Epidermal melanocyte (primary cell): ENCODE results near the gene COL9A3.
A peak's percentile ranks its signal among the peaks of the same experiment; 100 is the strongest.

ENCODE experiments used
- DNase-seq: peaks from one replicate; pipeline ENCODE4 v3.0.0; 2011; ENCODE audit warnings: low spot score; ENCODE audit not compliant: insufficient read length

The COL9A3 gene

DNA sequence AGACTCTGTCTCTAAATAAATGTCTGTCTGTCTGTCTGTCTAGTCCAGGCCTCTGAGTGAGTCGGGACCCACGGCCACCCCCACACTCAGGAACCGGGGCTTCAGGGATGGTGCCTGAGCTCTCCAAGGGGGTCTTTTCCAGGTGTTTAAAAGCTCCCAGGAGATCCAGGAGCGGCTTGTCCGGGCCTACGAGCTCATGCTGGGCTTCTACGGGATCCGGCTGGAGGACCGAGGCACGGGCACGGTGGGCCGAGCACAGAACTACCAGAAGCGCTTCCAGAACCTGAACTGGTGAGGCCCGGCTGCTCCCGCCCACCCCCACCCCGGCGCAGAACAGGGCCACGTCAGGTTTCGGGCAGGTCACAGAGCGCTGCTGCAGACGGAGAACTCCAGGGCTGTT lies 5.5 kb upstream of the COL9A3 start:
- DNase-seq, result no peak

DNA sequence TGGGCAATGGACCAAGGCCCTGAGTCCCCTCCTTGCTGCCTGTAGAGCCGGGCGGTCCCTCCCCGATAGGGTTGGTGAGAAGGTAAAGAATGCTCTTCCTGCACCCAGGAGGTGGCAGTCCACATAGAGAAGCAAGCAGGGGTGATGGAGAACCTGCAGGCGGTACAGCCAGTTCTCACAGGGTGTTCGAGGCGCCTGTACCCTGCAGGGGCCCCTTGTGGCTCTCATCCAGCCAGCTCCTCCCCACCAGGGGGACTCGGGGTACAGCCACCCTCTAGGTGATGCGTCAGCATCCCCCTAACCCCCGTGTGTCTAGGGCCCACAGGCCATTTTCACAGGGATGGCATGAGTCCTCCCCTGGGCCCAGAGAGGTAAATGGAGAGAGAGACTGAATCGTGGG lies 5.1 kb upstream of the COL9A3 start:
- no peak for DNase-seq

DNA sequence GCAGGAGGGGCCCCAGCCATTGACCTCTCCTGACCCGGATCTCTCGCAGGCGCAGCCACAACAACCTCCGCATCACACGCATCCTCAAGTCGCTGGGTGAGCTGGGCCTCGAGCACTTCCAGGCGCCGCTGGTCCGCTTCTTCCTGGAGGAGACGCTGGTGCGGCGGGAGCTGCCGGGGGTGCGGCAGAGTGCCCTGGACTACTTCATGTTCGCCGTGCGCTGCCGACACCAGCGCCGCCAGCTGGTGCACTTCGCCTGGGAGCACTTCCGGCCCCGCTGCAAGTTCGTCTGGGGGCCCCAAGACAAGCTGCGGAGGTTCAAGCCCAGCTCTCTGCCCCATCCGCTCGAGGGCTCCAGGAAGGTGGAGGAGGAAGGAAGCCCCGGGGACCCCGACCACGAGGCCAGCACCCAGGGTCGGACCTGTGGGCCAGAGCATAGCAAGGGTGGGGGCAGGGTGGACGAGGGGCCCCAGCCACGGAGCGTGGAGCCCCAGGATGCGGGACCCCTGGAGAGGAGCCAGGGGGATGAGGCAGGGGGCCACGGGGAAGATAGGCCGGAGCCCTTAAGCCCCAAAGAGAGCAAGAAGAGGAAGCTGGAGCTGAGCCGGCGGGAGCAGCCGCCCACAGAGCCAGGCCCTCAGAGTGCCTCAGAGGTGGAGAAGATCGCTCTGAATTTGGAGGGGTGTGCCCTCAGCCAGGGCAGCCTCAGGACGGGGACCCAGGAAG lies 4.5 kb upstream of the COL9A3 start:
- no peak for DNase-seq

DNA sequence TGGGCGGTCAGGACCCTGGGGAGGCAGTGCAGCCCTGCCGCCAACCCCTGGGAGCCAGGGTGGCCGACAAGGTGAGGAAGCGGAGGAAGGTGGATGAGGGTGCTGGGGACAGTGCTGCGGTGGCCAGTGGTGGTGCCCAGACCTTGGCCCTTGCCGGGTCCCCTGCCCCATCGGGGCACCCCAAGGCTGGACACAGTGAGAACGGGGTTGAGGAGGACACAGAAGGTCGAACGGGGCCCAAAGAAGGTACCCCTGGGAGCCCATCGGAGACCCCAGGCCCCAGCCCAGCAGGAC lies 4.0 kb upstream of the COL9A3 start:
- DNase-seq, result no peak

DNA sequence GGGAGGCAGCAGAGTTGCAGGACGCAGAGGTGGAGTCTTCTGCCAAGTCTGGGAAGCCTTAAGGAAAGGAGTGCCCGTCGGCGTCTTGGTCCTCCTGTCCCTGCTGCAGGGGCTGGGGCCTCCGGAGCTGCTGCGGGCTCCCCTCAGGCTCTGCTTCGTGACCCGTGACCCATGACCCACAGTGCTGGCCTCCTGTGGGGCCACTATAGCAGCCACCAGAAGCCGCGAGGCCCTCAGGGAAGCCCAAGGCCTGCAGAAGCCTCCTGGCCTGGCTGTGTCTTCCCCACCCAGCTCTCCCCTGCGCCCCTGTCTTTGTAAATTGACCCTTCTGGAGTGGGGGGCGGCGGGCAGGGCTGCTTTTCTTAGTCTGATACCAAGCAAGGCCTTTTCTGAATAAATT lies 3.3 kb upstream of the COL9A3 start:
- no peak for DNase-seq

DNA sequence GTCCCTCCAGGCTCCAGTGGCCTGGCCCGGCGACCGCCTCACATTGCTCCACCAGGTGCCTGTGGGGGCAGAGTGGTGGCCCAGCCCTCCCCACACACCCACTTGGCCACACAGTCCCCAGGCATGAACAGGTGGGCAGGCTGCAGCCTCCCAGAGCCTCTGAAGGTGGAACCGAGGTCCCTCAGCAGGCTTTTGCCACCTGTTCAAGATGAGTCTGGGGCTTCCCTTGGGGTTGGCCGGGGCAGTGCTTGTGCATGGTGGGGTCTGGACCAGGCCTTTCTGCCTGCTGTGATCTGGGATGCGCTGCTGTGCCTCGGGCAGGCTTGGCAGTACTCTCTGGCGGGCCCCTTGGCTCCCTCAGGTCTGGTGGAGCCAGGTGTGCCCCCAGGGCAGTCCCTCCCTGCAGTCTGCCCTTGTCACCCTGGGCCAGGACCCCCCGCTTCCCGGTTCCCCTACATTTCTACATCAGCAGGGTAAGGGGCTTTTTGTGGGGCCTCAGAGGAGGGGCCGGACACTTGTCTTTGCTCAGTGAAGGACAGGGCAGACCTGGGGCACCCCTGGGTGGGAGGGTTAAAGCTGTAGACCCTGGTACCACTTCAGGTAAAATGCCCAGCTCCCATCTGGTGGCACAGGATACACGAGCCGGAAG lies 2.7 kb upstream of the COL9A3 start:
- DNase-seq, result no peak

DNA sequence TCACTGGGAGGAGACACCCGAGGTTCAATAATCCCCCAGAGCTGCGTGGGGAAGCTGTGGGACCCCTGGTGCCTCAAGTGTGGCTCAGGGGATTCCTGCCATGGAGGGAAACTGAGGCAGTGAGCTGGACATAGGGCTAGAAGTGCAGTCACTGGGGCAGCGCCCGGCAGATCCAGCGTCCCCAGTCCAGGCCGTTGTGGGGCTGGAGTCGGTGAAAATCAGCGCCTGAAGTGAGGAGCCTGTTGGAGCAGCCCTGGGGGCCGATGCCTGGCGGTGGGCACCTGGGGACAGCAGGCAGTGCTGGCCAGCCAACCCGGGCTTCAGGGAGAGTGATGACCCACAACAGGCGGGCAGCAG lies 2.2 kb upstream of the COL9A3 start:
- DNase-seq, result no peak

DNA sequence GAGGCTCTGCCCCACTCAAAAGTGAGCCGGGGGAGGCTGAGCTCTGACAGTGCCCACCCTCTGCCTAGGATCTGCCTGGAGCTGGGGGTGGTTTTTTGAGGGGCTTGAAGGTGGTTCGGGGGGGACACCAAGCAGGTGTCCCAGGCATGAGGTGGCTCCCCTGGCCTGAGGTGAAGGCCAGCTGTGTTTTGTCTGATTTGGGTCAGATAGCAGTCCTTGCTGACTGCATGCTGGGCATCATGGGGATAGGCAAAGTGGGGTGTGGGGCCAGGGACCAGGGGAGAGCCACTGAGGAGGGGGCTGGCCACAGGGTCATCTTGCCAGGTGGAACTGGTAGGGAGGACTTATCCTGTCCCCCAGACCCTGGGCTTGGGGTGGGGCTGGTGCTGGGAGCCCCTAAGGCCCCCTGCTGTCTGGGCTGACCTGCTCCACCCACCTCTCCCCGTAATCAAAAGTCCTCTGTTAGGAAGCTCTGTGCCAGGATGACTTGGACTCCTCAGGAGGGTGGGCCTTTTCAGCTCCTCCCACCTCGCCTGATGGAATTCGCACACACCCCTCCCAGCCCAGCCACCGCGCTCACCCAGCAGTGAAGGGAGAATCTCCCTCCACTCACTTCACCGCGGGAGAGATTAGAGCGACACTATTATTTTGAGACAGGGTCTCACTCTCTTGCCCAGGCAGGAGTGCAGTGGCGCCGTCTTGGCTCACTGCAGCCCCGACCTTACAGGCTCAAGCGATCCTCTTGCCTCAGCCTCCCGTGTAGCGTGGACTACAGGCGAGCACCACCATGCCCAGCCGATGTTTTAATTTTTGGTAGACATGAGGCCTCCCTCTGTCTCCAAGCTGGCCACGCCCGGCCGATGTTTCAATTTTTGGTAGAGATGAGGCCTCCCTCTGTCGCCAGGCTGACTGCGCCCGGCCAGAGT lies 1.5 kb upstream of the COL9A3 start:
- peak; percentile 62 for DNase-seq

DNA sequence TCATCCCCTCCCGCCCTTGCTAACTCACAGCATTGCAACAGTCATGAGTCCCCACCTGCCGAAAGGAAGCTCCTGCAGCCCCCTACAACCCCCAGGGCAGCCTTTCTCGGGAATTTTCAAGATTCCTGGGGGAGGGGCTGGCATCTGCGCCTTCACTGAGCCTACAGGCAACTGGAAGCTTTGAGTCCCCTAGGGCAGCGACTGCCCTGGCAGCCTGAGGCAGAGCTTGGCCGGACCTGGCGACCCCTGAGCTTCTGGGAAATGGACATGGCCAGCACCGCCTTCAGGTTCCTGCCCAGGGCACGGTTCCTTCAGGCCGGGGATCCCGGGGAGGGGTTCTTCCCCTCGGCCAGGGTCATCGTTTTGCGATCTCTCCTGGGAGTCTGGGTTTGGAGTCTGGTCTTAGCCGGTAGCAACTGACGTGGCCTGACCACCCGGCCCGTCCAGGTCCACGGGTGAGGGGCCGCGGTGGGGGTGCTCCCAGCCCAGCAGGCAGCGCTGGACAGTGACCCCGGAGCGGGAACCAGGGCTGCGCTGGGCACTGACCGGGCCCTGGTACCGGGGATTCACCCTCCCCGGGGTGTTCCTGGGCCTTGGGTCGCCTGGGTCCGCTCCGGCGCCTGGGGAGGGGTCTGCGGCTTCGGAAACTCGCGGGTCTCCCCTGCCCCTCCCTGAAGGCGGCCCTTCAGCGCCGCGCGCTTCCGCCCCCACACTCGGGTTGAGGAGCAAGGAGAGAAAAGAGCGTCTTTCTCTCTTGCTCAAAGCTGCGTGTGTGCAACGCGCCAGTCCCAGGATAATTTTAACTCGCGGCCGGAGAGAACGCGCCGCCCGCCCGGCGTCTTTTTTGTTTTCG lies 593 bp upstream of the COL9A3 start:
- no peak for DNase-seq

DNA sequence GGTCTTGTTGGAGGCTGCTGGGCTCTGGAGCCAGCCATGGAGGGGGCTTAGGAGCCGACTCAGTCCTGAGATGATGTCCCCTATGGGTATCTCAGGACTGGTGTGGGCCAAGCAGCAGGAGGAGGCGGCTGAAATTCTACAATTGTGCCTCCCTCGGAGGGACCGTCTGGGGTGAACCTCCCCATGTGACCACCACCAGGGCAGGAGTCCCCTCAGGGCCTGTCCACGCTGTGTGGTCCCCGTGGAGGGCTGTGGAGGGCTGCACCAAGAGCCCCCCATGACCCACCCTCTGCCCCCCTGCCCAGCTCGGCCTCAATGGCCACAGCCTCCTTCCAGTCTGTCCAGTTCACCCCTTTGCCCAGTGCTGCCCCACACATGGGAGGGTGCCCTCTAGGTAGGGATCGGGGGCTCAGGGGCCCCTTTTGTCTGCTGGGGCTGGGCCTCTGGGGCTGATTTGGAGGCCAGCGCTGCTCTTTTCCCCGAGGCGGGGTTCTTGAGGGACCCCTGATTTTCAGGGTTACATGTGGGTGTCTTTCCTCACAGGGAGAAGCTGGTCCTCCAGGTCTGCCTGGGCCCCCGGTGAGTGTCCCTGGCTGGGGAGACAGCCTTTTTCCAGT lies 1.2 kb downstream of the COL9A3 start:
- no peak for DNase-seq

DNA sequence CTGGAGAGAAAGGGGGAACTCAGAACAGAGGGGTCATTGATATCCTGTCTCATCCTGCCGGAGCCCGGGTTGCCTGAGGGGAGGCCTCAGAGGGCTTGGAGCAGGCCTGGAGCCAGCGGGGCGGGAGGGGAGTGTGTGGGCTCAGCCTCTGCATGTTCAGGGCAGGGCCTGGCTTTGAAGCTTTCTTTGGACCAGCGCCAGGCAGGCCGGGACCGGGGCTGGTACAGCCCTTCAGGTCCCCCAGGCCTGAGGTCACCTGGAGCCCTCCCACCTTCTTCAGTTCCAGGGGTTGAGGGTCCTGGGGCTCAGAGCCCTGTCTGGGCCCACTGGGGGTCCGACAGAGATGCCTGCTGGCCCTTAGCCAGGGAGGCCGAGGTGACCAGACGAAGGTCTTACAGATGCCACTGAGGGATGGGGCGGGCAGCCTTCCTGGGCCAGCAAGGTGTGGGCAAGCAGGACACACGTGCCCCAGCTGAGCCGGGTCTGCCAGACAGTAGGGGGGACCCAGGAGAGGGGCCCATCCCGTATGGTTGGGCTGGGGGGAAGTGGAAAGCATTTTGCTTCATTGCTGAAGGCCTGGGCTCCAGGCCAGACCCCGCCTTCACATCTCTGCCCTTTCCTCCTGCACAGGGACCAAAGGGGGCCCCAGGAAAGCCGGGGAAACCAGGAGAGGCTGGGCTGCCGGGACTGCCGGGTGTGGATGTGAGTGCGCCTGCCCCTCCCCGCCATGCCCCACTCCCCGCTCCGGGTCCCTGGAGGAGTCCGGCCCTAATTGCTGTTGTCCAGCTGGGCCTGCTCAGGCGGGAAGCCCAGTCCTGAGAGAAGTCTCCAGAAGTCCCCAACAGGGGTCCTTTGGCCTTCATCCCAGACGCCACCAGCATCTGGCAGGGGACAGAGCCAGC lies 2.0 kb downstream of the COL9A3 start:
- DNase-seq, result peak; percentile 99

DNA sequence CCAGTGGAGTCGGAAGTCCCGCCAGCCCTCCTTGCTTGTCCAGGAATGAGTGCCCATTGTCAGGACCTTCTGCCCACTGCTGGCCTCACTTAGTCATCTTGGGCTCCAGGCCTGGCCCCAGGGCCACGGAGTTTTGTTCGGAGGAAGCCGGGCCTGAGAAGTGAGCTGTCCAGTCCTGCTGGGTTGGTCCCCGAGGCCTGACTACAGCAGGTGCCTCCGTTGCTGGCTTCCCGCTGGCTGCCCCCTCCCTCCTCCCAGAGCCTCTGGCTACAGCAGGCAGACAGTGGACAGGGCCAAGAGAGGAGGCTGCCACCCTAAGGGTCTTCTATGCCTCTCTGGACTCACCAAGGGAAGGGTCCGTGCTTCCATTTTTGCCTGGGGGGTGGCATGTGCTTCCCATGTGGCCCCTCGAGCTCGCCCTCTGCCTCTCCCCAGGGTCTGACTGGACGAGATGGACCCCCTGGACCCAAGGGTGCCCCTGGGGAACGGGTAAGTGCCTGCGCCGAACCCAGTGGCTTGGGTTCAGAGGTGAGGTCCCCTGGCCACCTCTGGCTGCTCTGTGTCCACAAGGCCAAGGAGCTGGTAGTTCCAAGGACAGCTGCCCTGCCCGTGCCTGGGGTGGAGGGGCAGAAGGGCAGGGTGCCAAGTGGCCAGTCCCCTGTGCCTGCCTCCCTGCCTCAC lies 2.8 kb downstream of the COL9A3 start:
- DNase-seq, result no peak

DNA sequence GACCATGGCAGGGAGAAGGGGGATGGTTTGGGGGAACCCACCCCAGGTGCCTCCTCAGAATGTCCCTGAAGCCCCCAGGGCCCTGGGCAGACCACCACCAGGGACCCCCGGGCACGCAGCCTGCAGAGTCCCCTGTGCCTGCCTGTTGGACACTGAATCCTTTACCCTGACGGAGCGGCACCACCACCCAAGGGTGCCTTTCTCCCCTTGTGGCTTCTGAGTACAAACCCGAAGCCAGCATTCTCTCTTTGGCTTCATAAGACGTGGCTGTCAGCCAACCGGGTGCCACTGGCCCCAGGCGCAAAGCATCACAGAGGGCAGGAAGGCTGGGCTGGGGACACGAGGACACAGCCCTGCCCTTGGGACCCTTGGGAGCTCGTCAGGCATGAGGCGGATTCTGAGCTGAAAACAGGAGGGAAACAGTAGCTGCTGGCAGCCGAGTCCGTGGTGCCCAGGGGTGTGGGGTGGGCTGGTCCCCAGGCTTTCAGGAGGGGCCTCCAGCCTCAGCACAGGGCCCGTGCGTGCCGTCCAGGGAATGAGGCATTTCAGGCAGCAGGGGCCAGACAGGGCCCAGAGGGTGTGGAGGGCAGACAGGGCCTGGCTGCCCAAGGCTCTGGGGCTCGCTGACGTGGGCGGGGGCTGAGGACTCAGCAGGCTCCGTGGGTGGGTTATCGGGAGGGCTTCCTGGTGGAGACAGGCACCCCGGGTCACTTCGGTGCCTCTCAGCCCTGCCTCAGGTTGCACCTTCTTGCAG lies 3.5 kb downstream of the COL9A3 start:
- no peak for DNase-seq

DNA sequence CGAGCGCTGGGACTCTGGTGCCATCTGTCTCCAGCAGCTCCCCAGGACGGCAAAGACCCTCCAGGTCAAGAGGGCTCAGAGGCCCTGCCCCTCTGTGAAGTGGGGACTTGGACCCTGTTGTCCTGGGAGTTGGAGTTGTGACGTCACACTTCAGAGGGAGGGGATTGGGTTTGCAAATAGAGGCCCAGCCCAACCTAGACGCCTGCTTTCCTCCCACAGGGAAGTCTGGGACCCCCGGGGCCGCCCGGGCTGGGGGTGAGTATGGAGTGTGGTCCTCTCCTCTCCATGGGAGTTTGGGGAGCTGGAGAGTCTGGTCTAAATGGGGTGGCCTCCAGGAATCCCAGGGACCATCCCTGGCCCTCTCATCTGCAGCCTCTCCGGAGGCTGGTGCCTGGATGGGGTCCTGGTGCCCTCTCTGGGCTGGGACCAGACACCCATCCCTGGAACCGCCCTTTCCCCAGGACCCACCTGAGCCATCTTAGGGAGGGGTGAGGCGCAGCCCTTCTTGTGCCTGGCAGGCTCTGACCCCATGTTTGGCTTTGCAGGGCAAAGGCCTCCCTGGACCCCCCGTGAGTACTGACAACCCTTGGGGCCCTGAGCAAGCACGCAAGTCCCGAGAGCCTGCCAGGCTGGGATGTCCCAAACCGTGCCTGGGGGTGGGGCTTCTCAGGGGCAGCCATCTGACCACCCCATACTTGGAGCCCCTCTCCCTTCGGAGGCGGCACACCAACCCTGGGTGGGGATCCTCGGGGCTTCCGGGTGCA lies 4.3 kb downstream of the COL9A3 start:
- DNase-seq, result no peak

DNA sequence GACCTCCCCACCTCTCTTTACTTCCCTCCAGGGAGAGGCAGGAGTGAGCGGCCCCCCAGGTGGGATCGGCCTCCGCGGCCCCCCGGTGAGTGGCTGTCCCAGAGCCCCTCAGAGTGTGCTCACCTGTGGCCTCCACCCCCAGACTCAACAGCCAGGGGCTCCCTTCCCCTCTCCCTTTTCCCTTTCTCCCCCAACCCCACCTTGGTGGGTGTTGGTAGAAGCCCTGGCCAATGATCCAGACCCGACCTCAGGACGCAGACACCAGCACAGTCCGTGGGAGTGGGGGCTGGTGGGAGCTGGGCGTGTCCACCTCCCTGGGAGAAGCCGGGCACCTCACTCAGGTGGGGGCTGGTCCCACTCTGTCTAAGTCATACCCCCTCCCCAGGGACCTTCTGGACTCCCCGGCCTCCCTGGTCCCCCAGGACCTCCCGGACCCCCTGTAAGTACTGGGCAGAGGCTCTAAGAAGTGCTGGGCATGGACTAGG lies 4.9 kb downstream of the COL9A3 start:
- DNase-seq, result no peak

DNA sequence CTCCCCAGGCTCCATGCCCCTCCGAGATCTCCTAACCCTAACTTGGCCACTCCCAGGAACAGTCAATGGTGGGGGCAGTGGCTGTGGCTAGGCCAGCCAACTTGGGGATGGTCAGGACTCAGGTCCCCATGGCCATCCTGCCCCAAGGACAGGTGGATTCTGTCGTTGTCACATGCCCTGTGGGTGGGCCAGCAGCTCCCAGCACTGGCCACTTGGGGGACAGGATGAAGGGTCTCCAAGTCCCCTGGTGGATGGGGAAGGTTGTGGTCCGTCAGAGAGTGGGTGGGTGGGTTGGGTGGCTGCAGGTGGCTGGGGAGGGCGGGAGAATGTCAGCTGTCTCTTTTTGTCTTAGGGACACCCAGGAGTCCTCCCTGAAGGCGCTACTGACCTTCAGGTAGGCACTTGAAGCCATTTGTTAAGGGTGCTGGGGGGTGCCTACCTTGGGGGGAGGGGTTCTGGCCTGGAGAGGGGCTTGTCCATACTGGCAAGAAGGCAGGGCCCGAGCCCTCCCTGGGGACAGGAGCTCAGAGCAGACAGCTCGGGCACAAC lies 5.5 kb downstream of the COL9A3 start:
- DNase-seq, result no peak

DNA sequence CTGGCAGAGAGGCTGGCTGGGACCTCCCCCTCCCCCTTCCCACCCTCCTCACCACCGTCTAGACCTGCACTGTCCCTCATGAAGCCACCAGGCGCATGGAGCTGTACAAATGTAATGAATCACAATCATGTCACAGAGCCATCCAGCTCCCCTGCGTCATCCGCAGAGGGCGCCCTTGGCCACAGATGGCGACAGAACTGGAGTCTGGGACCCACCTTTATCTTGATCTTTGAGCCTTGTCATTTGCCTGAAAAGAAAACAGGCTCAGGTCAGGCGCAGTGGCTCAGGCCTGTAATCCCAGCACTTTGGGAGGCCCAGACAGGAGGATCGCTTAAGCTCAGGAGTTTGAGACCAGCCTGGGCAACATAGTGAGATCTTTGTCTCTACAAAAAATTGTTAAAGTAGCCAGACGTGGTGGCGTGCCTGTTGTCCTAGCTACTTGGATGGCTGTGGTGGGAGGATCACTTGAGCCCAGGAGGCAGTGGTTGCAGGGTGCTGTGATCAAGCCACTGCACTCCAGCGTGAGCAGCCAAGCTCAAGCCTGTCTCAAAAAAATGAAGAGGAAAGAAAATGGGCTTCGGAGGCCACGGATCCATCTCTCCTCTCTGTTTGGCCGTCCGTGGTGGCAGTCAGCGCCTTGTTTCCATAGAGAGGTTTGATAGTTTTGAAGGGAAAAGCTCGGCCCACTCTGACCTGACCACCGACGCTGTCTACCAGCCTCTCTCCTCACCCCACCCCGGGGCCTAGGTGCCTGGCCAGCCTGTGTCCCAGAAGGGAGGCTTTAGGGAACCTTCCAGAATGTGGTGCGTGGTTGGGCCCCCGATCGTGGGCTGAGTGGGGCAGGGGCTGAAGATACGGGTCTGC lies 6.2 kb downstream of the COL9A3 start:
- DNase-seq, result no peak
